ENCODE measurements around the gene NEAT1. TPM values are rescaled to one million over a fixed set of nuclear protein-coding genes. Genes with fewer than 3 reads are reported as not detected.
A peak's percentile ranks its signal among the peaks of the same experiment; 100 is the strongest.

NEAT1 gene
- total RNA-seq, 2 experiments from 2014 or later: 136 to 155 TPM

GRCh38 chr11:65491614-65492386 lies 69.2 kb downstream of the NEAT1 start:
- Mint-ChIP-seq H3K4me3 (no peak overlapping the region), H3K36me3 (no peaks in the 10 kb centered on the region), H3K27ac (no peak overlapping the region), H3K9me3 (no peaks in the 10 kb centered on the region), H3K27me3 (no peaks in the 10 kb centered on the region), H3K4me1 (peaks cover 70% of the 10 kb centered on the region)
- no peak for DNase-seq

GRCh38 chr11:65492387-65492636 lies 69.7 kb downstream of the NEAT1 start:
- no peak for DNase-seq
- Mint-ChIP-seq H3K27me3 (no peaks in the 10 kb centered on the region), H3K36me3 (no peaks in the 10 kb centered on the region), H3K9me3 (no peaks in the 10 kb centered on the region), H3K4me3 (no peak overlapping the region), H3K27ac (peak overlapping the region; percentile 74), H3K4me1 (peaks cover 69% of the 10 kb centered on the region)

DNA sequence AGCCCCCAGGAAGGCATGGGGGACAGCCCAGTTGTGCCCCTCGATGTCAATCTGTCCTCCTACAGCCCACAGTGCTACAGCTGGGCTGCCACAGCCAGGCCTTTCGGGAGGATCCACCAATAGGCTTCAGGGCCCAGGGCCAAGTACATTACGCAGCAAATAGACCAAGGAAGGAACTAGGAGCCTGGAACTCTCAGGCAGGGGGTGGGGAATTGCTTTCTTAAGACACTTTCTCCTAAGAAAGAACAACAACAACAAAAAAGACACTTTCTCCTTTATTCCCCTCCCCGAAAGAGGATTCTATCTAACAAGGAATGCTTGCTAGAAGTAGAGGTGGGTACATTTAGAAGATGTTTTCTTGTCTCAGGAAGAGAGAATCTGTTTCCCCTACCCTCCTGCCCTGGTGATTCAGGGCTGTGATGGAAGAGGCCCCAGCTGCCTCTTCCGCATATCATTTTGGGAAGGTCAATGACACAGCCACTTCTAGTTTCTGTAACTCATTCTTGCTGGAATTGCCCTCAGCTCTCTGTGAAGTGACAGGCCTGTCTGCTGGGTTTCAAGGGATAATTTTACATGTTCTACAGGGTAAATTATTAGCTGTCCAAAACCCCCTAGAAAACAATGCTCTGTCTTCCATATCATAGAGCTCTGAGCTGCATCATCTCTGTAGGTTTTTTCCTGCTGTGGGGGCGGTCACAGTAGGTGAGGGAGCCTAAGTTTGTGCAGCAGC lies 70.2 kb downstream of the NEAT1 start:
- Mint-ChIP-seq H3K36me3 (no peaks in the 10 kb centered on the region), H3K4me1 (peaks cover 64% of the 10 kb centered on the region), H3K4me3 (no peak overlapping the region), H3K27me3 (no peaks in the 10 kb centered on the region), H3K27ac (peak overlapping the region; percentile 82), H3K9me3 (no peaks in the 10 kb centered on the region)
- no peak for DNase-seq

DNA sequence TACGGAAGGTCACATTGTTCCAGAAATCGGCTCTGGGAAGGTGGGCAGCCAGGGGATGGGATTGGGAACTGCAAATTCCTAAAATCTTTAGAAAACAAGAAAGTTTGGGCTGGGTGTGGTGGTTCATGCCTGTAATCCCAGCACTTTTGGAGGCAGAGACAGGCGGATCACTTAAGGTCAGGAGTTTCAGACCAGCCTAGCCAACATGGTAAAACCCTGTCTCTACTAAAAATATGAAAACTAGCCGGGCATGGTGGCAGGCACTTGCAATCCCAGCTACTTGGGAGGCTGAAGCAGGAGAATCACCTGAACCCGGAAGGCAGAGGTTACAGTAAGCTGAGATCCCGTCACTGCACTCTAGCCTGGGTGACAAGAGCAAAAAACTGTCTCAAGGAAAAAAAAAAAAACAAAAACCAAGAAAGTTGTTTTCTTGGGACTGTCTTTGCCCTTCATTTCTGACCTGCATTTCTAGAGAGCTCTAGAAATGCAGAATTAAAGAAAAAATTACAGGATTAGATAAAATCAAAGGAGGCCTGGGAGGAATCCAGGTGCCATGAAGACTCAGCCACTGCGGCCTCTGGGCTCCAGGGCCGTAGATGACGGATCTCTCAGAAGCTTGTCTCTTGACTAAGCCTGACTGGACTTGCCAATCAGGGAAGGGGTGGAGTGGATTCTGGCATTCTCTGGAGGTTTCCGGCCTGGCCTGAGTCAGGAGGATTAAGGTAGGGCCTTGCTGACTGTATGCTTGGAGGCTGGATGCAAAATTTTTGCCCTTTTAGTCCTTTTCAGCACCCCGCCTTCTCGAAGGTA lies 71.0 kb downstream of the NEAT1 start:
- no peak for DNase-seq
- Mint-ChIP-seq H3K4me3 (no peak overlapping the region), H3K4me1 (peaks cover 57% of the 10 kb centered on the region), H3K36me3 (no peaks in the 10 kb centered on the region), H3K27me3 (no peaks in the 10 kb centered on the region), H3K9me3 (no peaks in the 10 kb centered on the region), H3K27ac (peak overlapping the region; percentile 82)

Other genes with a start within 250 kb of the NEAT1 start
- gene CAPN1, start 240.9 kb upstream of the NEAT1 start, total RNA-seq: 10 to 100 TPM; 57.9 to 66.7 TPM
- gene POLA2, start 160.8 kb upstream of the NEAT1 start, total RNA-seq: 10 to 100 TPM; 73.8 to 74.5 TPM
- gene CDC42EP2, start 107.9 kb upstream of the NEAT1 start, total RNA-seq: under 1 TPM; 0.18 to 0.54 TPM
- gene DPF2, start 88.9 kb upstream of the NEAT1 start, total RNA-seq: 10 to 100 TPM; 50.5 to 54.9 TPM
- under 1 TPM; 0.49 to 0.54 TPM for gene TIGD3, start 68.0 kb upstream of the NEAT1 start, total RNA-seq
- 10 to 100 TPM; 15.4 to 15.7 TPM for gene SLC25A45, start 40.2 kb upstream of the NEAT1 start, total RNA-seq
- 10 to 100 TPM; 33.1 to 36.3 TPM for gene FRMD8, start 36.2 kb upstream of the NEAT1 start, total RNA-seq
- 1,000 to 10,000 TPM; 2,463 to 2,829 TPM for gene MALAT1, start 76.2 kb downstream of the NEAT1 start, total RNA-seq
- 10 to 100 TPM; 70.5 to 80.3 TPM for gene SCYL1, start 102.3 kb downstream of the NEAT1 start, total RNA-seq
- 10 to 100 TPM; 35.5 to 36.0 TPM for gene LTBP3, start 135.6 kb downstream of the NEAT1 start, total RNA-seq
- 10 to 100 TPM; 59.1 to 63.3 TPM for gene ZNRD2, start 147.7 kb downstream of the NEAT1 start, total RNA-seq
- 10 to 100 TPM; 13.6 to 15.0 TPM for gene FAM89B, start 149.7 kb downstream of the NEAT1 start, total RNA-seq
- gene EHBP1L1, start 153.3 kb downstream of the NEAT1 start, total RNA-seq: 10 to 100 TPM; 55.7 to 60.0 TPM
- under 1 TPM; 0.37 to 0.62 TPM for gene KCNK7, start 173.0 kb downstream of the NEAT1 start, total RNA-seq
- gene MAP3K11, start 191.4 kb downstream of the NEAT1 start, total RNA-seq: 10 to 100 TPM; 51.2 to 54.8 TPM
- 10 to 100 TPM; 40.9 to 42.6 TPM for gene PCNX3, start 193.0 kb downstream of the NEAT1 start, total RNA-seq
- gene SIPA1, start 215.3 kb downstream of the NEAT1 start, total RNA-seq: 100 to 1,000 TPM; 123 to 127 TPM
- 10 to 100 TPM; 69.6 to 71.6 TPM for gene RELA, start 240.1 kb downstream of the NEAT1 start, total RNA-seq

All from activated naive CD8-positive, alpha-beta T cell treated with anti-CD3 and anti-CD28 coated beads for 36 hours (primary cell).